ENCODE results near the gene EFCAB5.
A peak's percentile ranks its signal among the peaks of the same experiment; 100 is the strongest.
"Not testable (repeated sequence)": the region's sequence is repeated elsewhere in the genome, so short reads cannot be mapped to it uniquely, and the experiment has no call there.

The EFCAB5 gene

GRCh38 chr17:29941334-29941733 lies at the start of gene EFCAB5:
Gene EFCAB5 (plus strand): TSS chr17:29941634. CDS start chr17:29941797, 163 bp downstream.
- no peak for DNase-seq

- DNase-seq: no peak
Measured at GRCh38 chr17:29892201-29892600, 49.2 kb upstream of the EFCAB5 start.

- not testable (repeated sequence) for DNase-seq
Measured at GRCh38 chr17:29897136-29897535, 44.3 kb upstream of the EFCAB5 start.

GRCh38 chr17:29903471-29903870 lies 38.0 kb upstream of the EFCAB5 start:
- no peak for DNase-seq

DNA sequence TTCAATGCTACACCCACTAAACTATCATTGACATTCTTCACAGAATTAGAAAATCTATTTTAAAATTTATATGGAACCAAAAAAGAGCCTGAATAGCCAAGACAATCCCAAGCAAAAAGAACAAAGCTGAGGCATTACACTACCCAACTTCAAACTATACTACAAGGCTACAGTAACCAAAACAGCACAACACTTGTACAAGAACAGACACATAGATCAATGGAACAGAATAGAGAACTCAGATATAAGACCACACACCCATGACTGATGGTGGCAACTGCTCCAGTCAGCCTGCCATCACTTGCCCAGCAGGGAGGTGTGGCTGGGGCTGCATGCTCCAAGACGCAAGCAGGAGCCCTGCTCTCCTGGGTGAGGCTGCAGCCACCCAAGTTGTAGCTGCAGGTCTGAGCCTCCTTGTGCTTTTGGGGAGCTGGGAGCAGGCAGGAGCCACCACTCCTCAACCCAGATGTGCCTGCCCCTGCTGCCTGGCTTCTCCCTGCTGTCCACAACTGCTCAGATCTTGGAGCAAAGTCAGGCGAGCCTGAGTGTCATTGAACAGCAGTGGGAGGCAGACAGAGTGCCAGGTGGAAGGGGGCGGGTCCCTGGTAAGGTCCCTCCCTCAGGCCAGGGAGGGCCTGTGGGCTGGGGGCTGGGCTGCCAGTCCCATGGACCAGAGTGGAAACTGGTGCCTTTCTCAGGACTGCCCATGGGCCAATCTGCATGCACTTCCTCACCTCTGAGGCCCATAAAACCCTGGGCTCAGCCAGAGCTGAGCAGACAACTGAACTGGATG lies 36.2 kb upstream of the EFCAB5 start:
- DNase-seq: no peak

GRCh38 chr17:29905879-29906167 lies 35.6 kb upstream of the EFCAB5 start:
- DNase-seq: no peak

DNA sequence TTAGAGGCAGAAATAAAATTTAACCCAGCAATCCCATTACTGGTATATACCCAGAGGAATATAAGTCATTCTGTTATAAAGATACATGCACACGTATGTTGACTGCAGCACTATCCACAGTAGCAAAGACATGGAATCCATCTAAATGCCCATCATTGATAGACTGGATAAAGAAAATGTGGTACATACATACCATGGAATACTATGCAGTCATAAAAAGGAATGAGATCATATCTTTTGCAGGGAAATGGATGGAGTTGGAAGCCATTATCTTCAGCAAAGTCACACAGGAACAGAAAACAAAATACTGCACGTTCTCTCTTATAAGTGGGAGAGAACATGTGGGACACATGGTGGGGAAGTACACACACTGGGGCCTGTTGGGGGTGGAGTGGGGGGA lies 34.5 kb upstream of the EFCAB5 start:
- no peak for DNase-seq

GRCh38 chr17:29909236-29910003 lies 32.0 kb upstream of the EFCAB5 start:
- DNase-seq: no peak

DNA sequence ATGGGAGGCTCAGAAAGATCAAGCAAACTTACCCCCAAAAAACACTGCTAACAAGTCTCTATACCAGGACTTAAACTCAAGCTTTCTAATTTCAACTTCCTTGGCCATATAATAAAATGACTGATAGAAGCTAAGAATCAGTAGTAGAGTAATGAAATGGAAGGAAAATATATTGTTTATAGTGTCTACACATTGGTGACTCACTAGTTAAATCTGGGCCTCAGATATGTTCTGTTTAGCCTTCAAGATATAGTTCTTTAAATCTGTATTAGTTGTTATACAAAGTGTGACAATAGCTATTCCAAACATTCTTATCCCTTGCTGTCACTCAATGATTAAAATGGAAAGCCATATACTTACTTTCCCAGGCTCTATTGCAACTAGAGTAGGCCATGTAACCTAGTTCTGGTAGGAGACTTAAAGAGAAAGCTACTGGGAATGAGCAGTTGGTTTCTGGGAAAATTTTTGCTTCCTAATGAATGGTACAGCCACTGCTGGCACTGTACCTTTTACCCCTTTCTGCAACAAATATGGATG lies 29.7 kb upstream of the EFCAB5 start:
- no peak for DNase-seq

- no peak for DNase-seq
Measured at GRCh38 chr17:29914819-29915537, 26.5 kb upstream of the EFCAB5 start.

DNA sequence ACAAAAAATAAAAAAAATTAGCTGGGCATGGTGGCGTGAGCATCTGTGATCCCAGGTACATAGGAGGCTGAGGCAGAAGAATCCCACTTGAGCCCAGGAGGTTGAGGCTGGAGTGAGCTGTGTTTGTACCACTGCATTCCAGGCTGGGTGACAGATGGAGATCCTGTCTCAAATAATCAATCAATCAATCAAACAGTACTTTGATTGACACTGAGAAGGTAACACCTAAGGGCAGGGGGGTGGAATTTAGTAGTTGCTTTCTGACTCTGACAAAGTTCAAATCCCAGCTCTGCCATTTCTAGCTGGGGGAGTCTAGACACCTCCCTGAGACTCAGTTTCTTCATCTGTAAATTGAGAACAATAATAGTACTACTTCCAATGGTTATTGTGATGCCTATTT lies 23.4 kb upstream of the EFCAB5 start:
- no peak for DNase-seq

GRCh38 chr17:29918922-29919856 lies 22.2 kb upstream of the EFCAB5 start:
- no peak for DNase-seq

- no peak for DNase-seq
Measured at GRCh38 chr17:29924786-29925185, 16.6 kb upstream of the EFCAB5 start.

DNA sequence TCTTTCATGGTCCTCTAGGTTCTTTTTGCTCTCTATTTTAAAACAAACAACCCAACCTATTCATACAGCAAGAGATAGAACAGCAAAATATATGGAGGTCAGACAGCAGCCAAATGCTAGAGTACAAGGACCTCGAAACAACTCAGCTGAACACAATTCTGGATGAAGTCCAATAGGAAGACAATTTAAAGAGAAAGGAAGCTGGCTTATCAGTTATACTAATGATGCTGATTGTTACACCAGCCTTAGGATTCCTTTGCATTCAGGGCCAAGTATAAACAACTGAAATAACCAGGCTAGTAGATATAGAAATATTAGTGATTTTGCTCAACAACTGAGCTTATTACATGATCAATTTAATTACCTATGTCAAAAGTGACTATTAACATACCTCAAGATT lies 13.9 kb upstream of the EFCAB5 start:
- no peak for DNase-seq

- DNase-seq: no peak
Measured at GRCh38 chr17:29929006-29929532, 12.4 kb upstream of the EFCAB5 start.

- peak; percentile 81 for DNase-seq
Measured at GRCh38 chr17:29929533-29930408, 11.7 kb upstream of the EFCAB5 start, which contains the start of gene SSH2. Gene SSH2 (minus strand): TSS chr17:29930228. CDS start chr17:29930000, 228 bp downstream.

DNA sequence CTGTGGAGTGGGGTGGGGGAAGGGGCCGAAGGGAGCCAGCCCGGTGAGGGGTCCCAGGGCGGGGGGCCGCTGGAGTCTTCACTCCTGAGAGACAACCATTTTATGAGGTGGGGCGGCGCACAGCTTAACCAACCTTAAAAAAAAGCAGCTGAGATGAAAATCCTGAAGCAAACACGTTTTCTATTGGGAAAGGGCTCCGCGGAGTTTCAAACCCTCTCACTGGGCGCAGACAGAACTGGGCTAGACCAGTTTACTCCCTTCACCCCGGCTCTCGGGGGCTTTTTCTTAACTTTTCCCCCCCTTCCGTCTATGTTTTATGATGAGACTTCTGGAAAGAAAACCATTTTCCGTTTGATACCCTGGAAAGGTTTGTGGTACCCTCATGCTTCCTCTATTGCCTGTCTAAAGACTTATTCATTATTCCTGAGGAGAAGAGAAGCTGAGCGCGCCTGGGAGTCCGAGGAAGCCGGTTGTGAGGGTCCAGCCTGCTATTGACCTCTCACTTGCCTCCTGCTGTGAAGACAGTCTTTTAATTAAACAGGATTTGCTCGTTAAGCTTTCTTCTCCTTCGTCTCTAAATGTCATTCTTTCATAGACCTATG lies 10.9 kb upstream of the EFCAB5 start:
- DNase-seq: no peak

DNA sequence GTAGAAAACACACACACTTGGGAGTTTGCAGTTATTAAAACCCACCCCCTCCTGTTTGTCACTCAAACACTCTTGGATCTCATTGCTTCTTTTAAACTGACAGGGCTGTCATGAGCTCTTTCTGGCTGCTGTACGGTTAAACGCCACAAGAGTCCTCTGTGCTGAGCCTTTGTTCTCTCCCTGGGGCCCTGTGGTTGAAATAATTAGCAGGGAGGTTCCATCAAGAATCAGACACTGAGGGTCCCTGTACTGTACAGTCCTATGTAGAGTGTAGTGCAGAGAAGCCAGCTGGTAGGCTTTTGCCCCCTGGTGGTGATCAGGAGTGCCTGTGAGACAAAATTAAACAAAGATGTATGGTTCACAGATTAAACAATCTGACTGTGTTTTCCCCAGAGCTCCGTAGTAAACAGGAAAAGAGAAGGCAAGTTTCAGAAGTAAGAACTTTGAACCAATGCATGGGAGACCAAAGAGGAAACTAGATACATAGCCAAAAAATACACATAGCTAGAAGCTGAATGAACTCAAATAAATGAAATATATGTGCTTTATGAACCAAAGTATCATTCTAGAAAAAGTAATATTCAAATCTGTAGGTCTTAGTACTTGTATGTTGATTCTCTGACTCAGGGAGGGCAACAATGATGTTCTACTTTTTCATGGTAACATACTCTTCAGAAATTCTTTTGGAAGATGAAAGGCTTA lies 10.1 kb upstream of the EFCAB5 start:
- DNase-seq: peak; percentile 74

GRCh38 chr17:29933379-29933778 lies 8.1 kb upstream of the EFCAB5 start:
- DNase-seq: peak; percentile 10

DNA sequence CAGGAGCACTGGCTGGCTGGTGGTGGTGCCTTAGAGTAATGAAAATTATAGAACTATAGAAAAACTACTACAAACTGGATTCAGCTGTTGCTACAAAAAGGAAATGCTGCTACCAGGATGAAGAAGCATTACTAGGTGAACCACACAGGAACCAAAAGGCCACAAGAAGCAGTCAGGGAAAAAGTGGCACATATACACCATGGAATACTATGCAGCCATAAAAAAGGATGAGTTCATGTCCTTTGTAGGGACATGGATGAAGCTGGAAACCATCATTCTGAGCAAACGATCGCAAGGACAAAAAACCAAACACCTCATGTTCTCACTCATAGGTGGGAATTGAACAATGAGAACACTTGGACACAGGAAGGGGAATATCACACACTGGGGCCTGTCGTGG lies 5.5 kb upstream of the EFCAB5 start:
- not testable (repeated sequence) for DNase-seq

All from SHP77 treated with DMSO at 0.1 percent for 48 hours (cell line).